ENCODE data around the gene DEPP1. TPM values are rescaled to one million over a fixed set of nuclear protein-coding genes. Genes with fewer than 3 reads are reported as not detected.
A peak's percentile ranks its signal among the peaks of the same experiment; 100 is the strongest.

Gene DEPP1
- polyA plus RNA-seq, 3 donors = not detected

DNA sequence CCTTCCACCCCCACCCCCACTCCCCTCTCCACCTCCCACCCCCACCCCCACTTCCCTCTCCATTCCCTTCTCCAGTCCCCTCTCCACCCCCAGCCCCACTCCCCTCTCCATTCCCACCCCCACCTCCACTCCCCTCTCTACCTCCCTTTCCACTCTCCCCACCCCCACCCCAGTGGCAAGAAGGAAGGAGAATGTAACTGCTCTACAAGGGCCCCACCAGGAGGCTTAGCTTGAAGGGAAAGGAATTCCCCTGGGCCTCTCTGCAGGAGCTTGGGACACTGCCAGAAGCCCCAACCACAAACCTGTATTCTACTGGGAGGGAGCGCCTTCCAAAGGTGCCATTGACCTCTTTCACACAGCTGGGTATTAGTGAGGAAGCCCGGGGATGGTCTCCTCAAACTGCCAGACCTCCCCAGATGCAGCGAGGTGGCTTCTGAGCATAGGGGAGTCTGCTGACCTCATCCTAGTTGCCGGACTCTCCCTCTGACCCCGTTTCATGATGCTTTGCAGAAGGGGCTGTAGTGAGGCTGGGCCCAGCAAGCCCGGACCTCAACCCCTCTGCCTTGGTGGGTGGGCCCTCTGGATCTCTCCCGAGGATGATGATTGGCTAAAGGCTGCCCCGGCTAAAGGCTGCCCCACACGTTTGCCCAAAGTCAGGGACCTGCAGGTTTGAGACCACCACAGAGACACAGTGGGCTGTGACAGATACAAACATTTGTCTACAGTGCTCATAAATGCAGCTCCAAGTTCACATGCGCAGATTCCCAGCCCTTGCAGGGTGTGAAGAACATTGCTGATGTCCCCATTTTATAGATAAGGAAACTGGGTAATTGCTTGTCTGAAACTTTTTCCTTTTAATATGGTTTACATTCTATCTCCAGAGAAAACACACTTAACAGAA, 2.9 kb downstream of the DEPP1 start:
- H3K36me3 ChIP-seq (replicated peaks in 1 of 2; ENCODE audit: control insufficient read depth in 1 of 2, insufficient read depth in 2 of 2, low read length in 2 of 2) = peaks cover 73 to 80% of the 10 kb centered on the region in 2 donors
- no peak overlapping the region for H3K4me3 ChIP-seq (replicated peaks in 1 of 3; ENCODE audit: low read depth in 2 of 3, low read length in 3 of 3)
- H2AFZ ChIP-seq (ENCODE audit: insufficient read depth, low read depth, low read length, poor library complexity, severe bottlenecking) = no peak overlapping the region
- H3K27me3 ChIP-seq (ENCODE audit: control insufficient read depth in 2 of 2, insufficient read depth in 2 of 2, low read length in 2 of 2) = no peaks in the 10 kb centered on the region
- peaks cover 85% of the 10 kb centered on the region for H3K79me2 ChIP-seq (ENCODE audit: insufficient read depth, low read length)
- no peaks in the 10 kb centered on the region for H3K9me3 ChIP-seq (replicated peaks in 1 of 2; ENCODE audit: control insufficient read depth in 1 of 2, insufficient read depth in 1 of 2, low read length in 2 of 2)
- peaks cover 52% of the 10 kb centered on the region for H4K20me1 ChIP-seq (ENCODE audit: insufficient read depth, low read length)
- intact Hi-C loops (cut with micrococcal nuclease) = loop anchor here in 1 of 2 donors (2.0 kb wide), 1 partner anchor 43 kb away; no protein-coding TSS in a partner anchor
- H3K4me1 ChIP-seq (ENCODE audit: control insufficient read depth in 1 of 2, insufficient read depth in 2 of 2, low read length in 2 of 2) = peaks cover 49 to 65% of the 10 kb centered on the region in 2 donors
- Mint-ChIP-seq H3K4me3 (no peak overlapping the region), H3K27ac (peak overlapping the region in 1 of 7 donors; percentile 63), H3K27me3 (ENCODE audit: low read depth in 3 of 3) (no peaks in the 10 kb centered on the region), H3K36me3 (peaks cover 56 to 75% of the 10 kb centered on the region in 2 donors), H3K4me1 (peaks cover 64% of the 10 kb centered on the region), H3K9me3 (peaks cover 0 to 2% (median 0%) of the 10 kb centered on the region in 7 donors)
- DNase-seq = no peak
- no peak overlapping the region for H3K9ac ChIP-seq (ENCODE audit: insufficient read depth, low read length, poor library complexity, severe bottlenecking)
- H3K4me2 ChIP-seq (replicated peaks; ENCODE audit: extremely low read depth, low read length, poor library complexity, severe bottlenecking) = peak overlapping the region; percentile 64
- 45% methylated on average over 8 of the region's 10 CpGs for WGBS (ENCODE audit: insufficient coverage)
- H3K27ac ChIP-seq (ENCODE audit: low read depth in 1 of 2, low read length in 2 of 2) = peak overlapping the region in 1 of 2 donors; percentile 49
- TF ChIP-seq, protein P1, sequence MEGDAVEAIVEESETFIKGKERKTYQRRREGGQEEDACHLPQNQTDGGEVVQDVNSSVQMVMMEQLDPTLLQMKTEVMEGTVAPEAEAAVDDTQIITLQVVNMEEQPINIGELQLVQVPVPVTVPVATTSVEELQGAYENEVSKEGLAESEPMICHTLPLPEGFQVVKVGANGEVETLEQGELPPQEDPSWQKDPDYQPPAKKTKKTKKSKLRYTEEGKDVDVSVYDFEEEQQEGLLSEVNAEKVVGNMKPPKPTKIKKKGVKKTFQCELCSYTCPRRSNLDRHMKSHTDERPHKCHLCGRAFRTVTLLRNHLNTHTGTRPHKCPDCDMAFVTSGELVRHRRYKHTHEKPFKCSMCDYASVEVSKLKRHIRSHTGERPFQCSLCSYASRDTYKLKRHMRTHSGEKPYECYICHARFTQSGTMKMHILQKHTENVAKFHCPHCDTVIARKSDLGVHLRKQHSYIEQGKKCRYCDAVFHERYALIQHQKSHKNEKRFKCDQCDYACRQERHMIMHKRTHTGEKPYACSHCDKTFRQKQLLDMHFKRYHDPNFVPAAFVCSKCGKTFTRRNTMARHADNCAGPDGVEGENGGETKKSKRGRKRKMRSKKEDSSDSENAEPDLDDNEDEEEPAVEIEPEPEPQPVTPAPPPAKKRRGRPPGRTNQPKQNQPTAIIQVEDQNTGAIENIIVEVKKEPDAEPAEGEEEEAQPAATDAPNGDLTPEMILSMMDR (IDR thresholded peaks at IDR 0.05) = no peak

DNA sequence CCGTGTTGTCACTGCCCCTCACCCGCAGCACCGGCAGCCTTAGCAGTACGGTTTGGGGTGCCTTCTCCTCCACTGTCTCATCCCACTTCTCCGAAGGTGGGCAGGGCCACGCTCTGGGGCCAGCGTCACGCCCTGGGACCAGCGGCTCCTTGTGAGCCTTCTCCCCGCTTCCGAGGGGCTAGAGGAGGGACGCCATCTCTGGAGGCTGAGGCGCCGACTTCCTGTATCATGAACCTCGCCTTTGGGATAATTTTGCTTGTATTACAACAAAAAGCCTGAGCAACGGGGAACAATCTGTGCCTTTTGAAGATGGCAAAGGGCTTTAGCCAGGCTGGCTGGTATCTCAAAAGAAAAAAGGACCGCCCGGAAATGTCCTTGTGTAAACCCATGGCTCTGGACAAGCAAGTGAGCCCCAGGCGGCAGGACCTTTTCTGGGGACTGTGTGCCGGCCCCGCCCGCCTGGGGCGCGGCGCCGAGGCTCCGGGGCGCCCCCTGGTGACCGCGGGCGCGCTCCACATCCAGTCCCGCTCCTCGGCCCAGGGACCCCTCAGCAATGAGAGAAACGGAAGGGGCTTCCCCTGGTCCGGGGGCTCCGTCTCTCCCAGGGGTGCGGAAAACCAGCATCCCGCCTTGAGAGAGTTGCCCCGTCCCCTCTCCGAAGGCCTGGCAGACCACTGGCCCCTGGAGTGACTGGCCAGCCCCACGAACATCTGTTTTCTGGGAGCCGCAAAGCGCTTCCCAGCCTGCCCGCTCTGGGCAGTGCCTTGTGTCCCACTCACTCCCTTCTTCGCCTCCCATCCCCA, 3.8 kb downstream of the DEPP1 start:
- H3K4me3 Mint-ChIP-seq = peak overlapping the region; percentile 64 to 72
- peak overlapping the region; percentile 54 for H3K9ac ChIP-seq (ENCODE audit: insufficient read depth, low read length, poor library complexity, severe bottlenecking)
- H3K79me2 ChIP-seq (ENCODE audit: insufficient read depth, low read length) = peaks cover 85% of the 10 kb centered on the region
- intact Hi-C loops (cut with micrococcal nuclease) = loop anchor here (1.0 to 2.0 kb wide), 2 partner anchors 41 to 42 kb away; no protein-coding TSS in a partner anchor
- H2AFZ ChIP-seq (ENCODE audit: insufficient read depth, low read depth, low read length, poor library complexity, severe bottlenecking) = peak overlapping the region; percentile 80
- H3K4me3 ChIP-seq (replicated peaks in 1 of 3; ENCODE audit: low read depth in 2 of 3, low read length in 3 of 3) = peak overlapping the region in 2 of 3 experiments; percentile 22 to 63
- peak overlapping the region; percentile 80 to 92 (median 91) for H3K27ac Mint-ChIP-seq
- peak; percentile 35 to 68 (median 66) for DNase-seq
- H4K20me1 ChIP-seq (ENCODE audit: insufficient read depth, low read length) = peaks cover 44% of the 10 kb centered on the region
- TF ChIP-seq, protein P1 (IDR thresholded peaks at IDR 0.05) = peak; percentile 99
- H3K27me3 Mint-ChIP-seq (ENCODE audit: low read depth in 3 of 3) = no peaks in the 10 kb centered on the region
- peaks cover 0 to 3% (median 0%) of the 10 kb centered on the region in 7 donors for H3K9me3 Mint-ChIP-seq
- H3K9me3 ChIP-seq (replicated peaks in 1 of 2; ENCODE audit: control insufficient read depth in 1 of 2, insufficient read depth in 1 of 2, low read length in 2 of 2) = no peaks in the 10 kb centered on the region
- H3K4me1 Mint-ChIP-seq = peaks cover 68% of the 10 kb centered on the region
- H3K4me2 ChIP-seq (replicated peaks; ENCODE audit: extremely low read depth, low read length, poor library complexity, severe bottlenecking) = peak overlapping the region; percentile 64
- peaks cover 56 to 74% of the 10 kb centered on the region in 2 donors for H3K4me1 ChIP-seq (ENCODE audit: control insufficient read depth in 1 of 2, insufficient read depth in 2 of 2, low read length in 2 of 2)
- H3K27me3 ChIP-seq (ENCODE audit: control insufficient read depth in 2 of 2, insufficient read depth in 2 of 2, low read length in 2 of 2) = no peaks in the 10 kb centered on the region
- 2% methylated on average over 43 of the region's 46 CpGs for WGBS (ENCODE audit: insufficient coverage)
- peaks cover 74 to 80% of the 10 kb centered on the region in 2 donors for H3K36me3 ChIP-seq (replicated peaks in 1 of 2; ENCODE audit: control insufficient read depth in 1 of 2, insufficient read depth in 2 of 2, low read length in 2 of 2)
- H3K36me3 Mint-ChIP-seq = peaks cover 57 to 75% of the 10 kb centered on the region in 2 donors
- peak overlapping the region; percentile 73 to 81 for H3K27ac ChIP-seq (ENCODE audit: low read depth in 1 of 2, low read length in 2 of 2)
